Small intestine (tissue), 7 donors: ENCODE data around the gene ATE1. TPM values are rescaled to one million over a fixed set of nuclear protein-coding genes. Genes with fewer than 3 reads are reported as not detected.
A peak's percentile ranks its signal among the peaks of the same experiment; 100 is the strongest.
"Not testable (repeated sequence)": the region's sequence is repeated elsewhere in the genome, so short reads cannot be mapped to it uniquely, and the experiment has no call there.

Experiments
- DNase-seq, 2 donors: peaks; one replicate each; pipeline versions ENCODE4 v3.0.0 to v3.0.0-alpha.2; 2013
- FAIRE-seq: peaks from 2 replicates; lab custom pipeline; 2012; peaks lifted over from hg19 to GRCh38; lab: Jason Lieb, UNC
- H3K27ac ChIP-seq, 3 donors: one replicate each; pipeline ENCODE4 v1.5.1; 2013; ENCODE audit warnings: low read length in 2 of 3, mild to moderate bottlenecking in 2 of 3, control low read depth in 1 of 3, inconsistent platforms in 1 of 3, low read depth in 1 of 3, moderate library complexity in 1 of 3
- H3K27me3 ChIP-seq, 3 donors: one replicate each; pipeline ENCODE4 v1.6.1; 2013; ENCODE audit warnings: low read length in 3 of 3, inconsistent platforms in 1 of 3; ENCODE audit not compliant: control insufficient read depth in 3 of 3, insufficient read depth in 3 of 3
- H3K36me3 ChIP-seq, 3 donors: one replicate each; pipeline ENCODE4 v1.6.1; 2013; ENCODE audit warnings: low read length in 3 of 3, inconsistent platforms in 1 of 3, low read depth in 1 of 3, mild to moderate bottlenecking in 1 of 3, moderate library complexity in 1 of 3; ENCODE audit not compliant: control insufficient read depth in 3 of 3, insufficient read depth in 2 of 3
- H3K4me1 ChIP-seq, 3 donors: one replicate each; pipeline ENCODE4 v1.6.1; 2013; ENCODE audit warnings: low read length in 2 of 3, inconsistent platforms in 1 of 3, low read depth in 1 of 3, mild to moderate bottlenecking in 1 of 3, moderate library complexity in 1 of 3; ENCODE audit not compliant: control insufficient read depth in 3 of 3, insufficient read depth in 2 of 3
- H3K4me3 ChIP-seq, 3 donors: one replicate each; pipeline ENCODE4 v1.5.1; 2013; ENCODE audit warnings: low read length in 3 of 3, control low read depth in 1 of 3, inconsistent platforms in 1 of 3, low read depth in 1 of 3, mild to moderate bottlenecking in 1 of 3, moderate library complexity in 1 of 3
- H3K9me3 ChIP-seq, 2 donors: one replicate each; pipeline ENCODE4 v1.6.1; 2013; ENCODE audit warnings: low read depth in 1 of 2, low read length in 1 of 2; ENCODE audit not compliant: control insufficient read depth in 2 of 2, insufficient read depth in 1 of 2
- WGBS, 3 donors: extraction: QIAGEN DNeasy Blood & Tissue Kit; methylation state at CpG; one replicate each; pipeline ENCODE4 v1.1.7; 2013; 5-methylcytosine and 5-hydroxymethylcytosine counted together
- polyA plus RNA-seq, 4 donors: library from polyadenylated mRNA; stranded (reverse) in 3 of 4; unstranded in 1 of 4; fragments of 200-250 nt in 3 of 4; fragments of 120-200 nt in 1 of 4; gene quantifications; one replicate each; pipeline versions ENCODE4 v1.2.1 to v1.2.3, GENCODE V29; 2013
- donor health status: healthy with polysubstance abuse.
- donor health status: control.
- donor health status: control.
- donor health status: Bipolar disorder and iron deficiency.
- donor health status: healthy.

Gene ATE1
- polyA plus RNA-seq, 4 donors: 11.6 to 22.8 (median 11.9) TPM

- H3K27ac ChIP-seq: peak overlapping the region; percentile 14 to 95 (median 92)
- FAIRE-seq: no peak
- peak; percentile 12 to 56 for DNase-seq
- peak overlapping the region; percentile 60 to 99 (median 98) for H3K4me3 ChIP-seq
- peaks cover 0 to 17% (median 5%) of the 10 kb centered on the region in 3 donors for H3K4me1 ChIP-seq
- no peaks in the 10 kb centered on the region for H3K27me3 ChIP-seq
- H3K36me3 ChIP-seq: peaks cover 0 to 4% (median 3%) of the 10 kb centered on the region in 3 donors
- 1 to 3% (median 2%) methylated on average over 20 of the region's 20 CpGs for WGBS, 3 donors
- H3K9me3 ChIP-seq: no peaks in the 10 kb centered on the region
Observed at GRCh38 chr10:121926671-121927317, 1.0 kb downstream of the ATE1 start.

- DNase-seq: peak in 1 of 2 donors; percentile 11
- no peaks in the 10 kb centered on the region for H3K27me3 ChIP-seq
- no peak overlapping the region for H3K4me3 ChIP-seq
- 84% methylated on average over 4 of the region's 4 CpGs for WGBS, 3 donors
- H3K36me3 ChIP-seq: peaks cover 0 to 9% (median 3%) of the 10 kb centered on the region in 3 donors
- peak overlapping the region in 1 of 3 donors; percentile 92 for H3K27ac ChIP-seq
- no peaks in the 10 kb centered on the region for H3K9me3 ChIP-seq
- FAIRE-seq: no peak
- H3K4me1 ChIP-seq: peaks cover 0 to 17% (median 5%) of the 10 kb centered on the region in 3 donors
Observed at GRCh38 chr10:121926157-121926556, 1.7 kb downstream of the ATE1 start.

- DNase-seq (no peak), FAIRE-seq (no peak)
- H3K9me3 ChIP-seq: no peaks in the 10 kb centered on the region
- H3K4me1 ChIP-seq: no peaks in the 10 kb centered on the region
- 78 to 88% (median 83%) methylated on average over 10 of the region's 10 CpGs for WGBS, 3 donors
- peaks cover 0 to 35% (median 10%) of the 10 kb centered on the region in 3 donors for H3K36me3 ChIP-seq
- no peaks in the 10 kb centered on the region for H3K27me3 ChIP-seq
- H3K4me3 ChIP-seq: no peak overlapping the region
- H3K27ac ChIP-seq: no peak overlapping the region
Observed at GRCh38 chr10:121921238-121921931, 6.4 kb downstream of the ATE1 start.

GRCh38 chr10:121919666-121920065 is 8.2 kb downstream of the ATE1 start:
- Histone ChIP-seq H3K9me3 (no peaks in the 10 kb centered on the region), H3K4me3 (no peak overlapping the region), H3K4me1 (no peaks in the 10 kb centered on the region), H3K27me3 (no peaks in the 10 kb centered on the region), H3K36me3 (peaks cover 2 to 38% (median 10%) of the 10 kb centered on the region in 3 donors), H3K27ac (no peak overlapping the region)
- FAIRE-seq: no peak
- no peak for DNase-seq
- 88 to 94% (median 92%) methylated on average over 10 of the region's 10 CpGs for WGBS, 3 donors

- not testable (repeated sequence) for FAIRE-seq
Observed at GRCh38 chr10:121918800-121919199, 9.0 kb downstream of the ATE1 start.

GRCh38 chr10:121914661-121915060 is 13.2 kb downstream of the ATE1 start:
- no peaks in the 10 kb centered on the region for H3K9me3 ChIP-seq
- FAIRE-seq: no peak
- WGBS, 3 donors: 83 to 94% (median 87%) methylated on average over 6 of the region's 6 CpGs
- no peak for DNase-seq
- H3K27ac ChIP-seq: no peak overlapping the region
- H3K4me3 ChIP-seq: no peak overlapping the region
- no peaks in the 10 kb centered on the region for H3K27me3 ChIP-seq
- H3K4me1 ChIP-seq: no peaks in the 10 kb centered on the region
- H3K36me3 ChIP-seq: peaks cover 2 to 46% (median 13%) of the 10 kb centered on the region in 3 donors

More at GRCh38 chr10:121918800-121919199, 9.0 kb downstream of the ATE1 start:
- H3K4me1 ChIP-seq, H3K27ac ChIP-seq, DNase-seq, H3K9me3 ChIP-seq, H3K27me3 ChIP-seq, H3K4me3 ChIP-seq: not testable (repeated sequence)
- WGBS, 3 donors: 95 to 98% (median 95%) methylated on average over 7 of the region's 7 CpGs
- peaks cover 2 to 44% (median 10%) of the 10 kb centered on the region in 3 donors for H3K36me3 ChIP-seq

- FAIRE-seq: no peak
- 87 to 93% (median 89%) methylated on average over 2 of the region's 2 CpGs for WGBS, 3 donors
- Histone ChIP-seq H3K36me3 (peaks cover 6 to 51% (median 14%) of the 10 kb centered on the region in 3 donors), H3K4me3 (no peak overlapping the region), H3K9me3 (no peaks in the 10 kb centered on the region), H3K27me3 (no peaks in the 10 kb centered on the region), H3K27ac (no peak overlapping the region), H3K4me1 (no peaks in the 10 kb centered on the region)
- DNase-seq: no peak
Observed at GRCh38 chr10:121911421-121911697, 16.5 kb downstream of the ATE1 start.

- 55 to 60% (median 55%) methylated on average over 5 of the region's 5 CpGs for WGBS, 3 donors
Observed at GRCh38 chr10:121910673-121911420, 17.0 kb downstream of the ATE1 start.

More at GRCh38 chr10:121910673-121911420, 17.0 kb downstream of the ATE1 start:
- H3K9me3 ChIP-seq: no peaks in the 10 kb centered on the region
- no peak overlapping the region for H3K4me3 ChIP-seq
- DNase-seq (no peak), FAIRE-seq (no peak)
- no peaks in the 10 kb centered on the region for H3K27me3 ChIP-seq
- no peaks in the 10 kb centered on the region for H3K4me1 ChIP-seq
- H3K36me3 ChIP-seq: peaks cover 6 to 53% (median 14%) of the 10 kb centered on the region in 3 donors
- H3K27ac ChIP-seq: no peak overlapping the region
